HepG2 (cell line): ENCODE measurements around the gene HLF. TPM values are rescaled to one million over a fixed set of nuclear protein-coding genes. Genes with fewer than 3 reads are reported as not detected.

Experiments used
- ARID4A ChIP-seq: sonication (generic); formaldehyde crosslinking; IDR thresholded peaks from 2 replicates; pipeline ENCODE4 v1.5.0; 2020; ENCODE audit warnings: mild to moderate bottlenecking, missing genetic modification reagents, borderline replicate concordance
- FOXM1 ChIP-seq: sonication (generic); formaldehyde crosslinking; IDR thresholded peaks from 2 replicates; pipeline ENCODE4 v1.5.0; 2020; ENCODE audit warnings: missing genetic modification reagents
- GTF3A ChIP-seq: sonication (generic); formaldehyde crosslinking; conservative IDR thresholded peaks from 2 replicates; pipeline ENCODE4 v1.4.0; 2020; ENCODE audit warnings: mild to moderate bottlenecking, missing genetic modification reagents
- MBD4 ChIP-seq: IDR thresholded peaks from 2 replicates; pipeline ENCODE4 v1.6.1; 2012; ENCODE audit warnings: low read length, inconsistent platforms, borderline replicate concordance
- MBNL3 ChIP-seq: fragments of 250-450 bp; sonication (Bioruptor Pico); conservative IDR thresholded peaks from 2 replicates; pipeline ENCODE4 v1.8.0; 2022; ENCODE audit warnings: mild to moderate bottlenecking, inconsistent platforms
- MZF1 ChIP-seq: sonication (generic); formaldehyde crosslinking; IDR thresholded peaks from 2 replicates; pipeline ENCODE4 v1.8.1; 2023; ENCODE audit warnings: mild to moderate bottlenecking, missing genetic modification reagents, borderline replicate concordance
- SAFB2 ChIP-seq: sonication (generic); formaldehyde crosslinking; IDR thresholded peaks from 2 replicates; pipeline ENCODE4 v1.5.1; 2020; ENCODE audit warnings: missing genetic modification reagents, low read depth, mild to moderate bottlenecking, borderline replicate concordance
- SMAD3 ChIP-seq: sonication (generic); formaldehyde crosslinking; IDR thresholded peaks from 2 replicates; pipeline ENCODE4 v1.4.0; 2020; ENCODE audit warnings: missing genetic modification reagents
- TFDP1 ChIP-seq: IDR thresholded peaks from 2 replicates; pipeline ENCODE4 v1.6.1; 2016; ENCODE audit warnings: missing compliant biosample characterization, missing genetic modification reagents, borderline replicate concordance
- TFE3 ChIP-seq: IDR thresholded peaks from 2 replicates; pipeline ENCODE4 v1.6.1; 2016
- U2AF2 ChIP-seq: fragments of 200-400 bp; formaldehyde crosslinking; IDR thresholded peaks from 2 replicates; pipeline ENCODE4 v1.6.1; 2017; ENCODE audit warnings: low read depth, mild to moderate bottlenecking, low read length
- ZBTB1 ChIP-seq: sonication (generic); formaldehyde crosslinking; IDR thresholded peaks from 2 replicates; pipeline ENCODE4 v1.4.0; 2020; ENCODE audit warnings: missing genetic modification reagents, borderline replicate concordance
- ZBTB14 ChIP-seq: sonication (generic); formaldehyde crosslinking; IDR thresholded peaks from 2 replicates; pipeline ENCODE4 v1.4.0; 2020; ENCODE audit warnings: missing genetic modification reagents
- ZFY ChIP-seq: sonication (generic); formaldehyde crosslinking; IDR thresholded peaks from 2 replicates; pipeline ENCODE4 v1.4.0; 2020; ENCODE audit warnings: missing genetic modification reagents
- ZMAT5 ChIP-seq: sonication (generic); formaldehyde crosslinking; IDR thresholded peaks from 2 replicates; pipeline ENCODE4 v1.5.0; 2020; ENCODE audit warnings: mild to moderate bottlenecking, low read depth, missing genetic modification reagents, borderline replicate concordance
- ZNF180 ChIP-seq: sonication (generic); formaldehyde crosslinking; IDR thresholded peaks from 2 replicates; pipeline ENCODE4 v1.4.0; 2020; ENCODE audit warnings: low read depth, missing genetic modification reagents, borderline replicate concordance
- ZNF747 ChIP-seq: sonication (generic); formaldehyde crosslinking; IDR thresholded peaks from 2 replicates; pipeline ENCODE4 v1.8.1; 2023; ENCODE audit warnings: missing genetic modification reagents, mild to moderate bottlenecking, borderline replicate concordance
- ZNF766 ChIP-seq: sonication (generic); formaldehyde crosslinking; IDR thresholded peaks from 2 replicates; pipeline ENCODE4 v1.5.0; 2020; ENCODE audit warnings: missing genetic modification reagents, borderline replicate concordance
- ZNF781 ChIP-seq: sonication (generic); formaldehyde crosslinking; IDR thresholded peaks from 2 replicates; pipeline ENCODE4 v1.5.1; 2020; ENCODE audit warnings: borderline replicate concordance, mild to moderate bottlenecking, missing genetic modification reagents; ENCODE audit errors: not compliant biosample characterization
- ZNF782 ChIP-seq: sonication (generic); formaldehyde crosslinking; IDR thresholded peaks from 2 replicates; pipeline ENCODE4 v1.4.0; 2020; ENCODE audit warnings: missing genetic modification reagents, mild to moderate bottlenecking, borderline replicate concordance
- polyA plus RNA-seq, 8 experiments: library from polyadenylated mRNA; depleted of rRNA in 3 of 8; stranded (reverse) in 7 of 8; unstranded in 1 of 8; fragments of >200 nt; fragmentation: Illumina TruSeq in 4 of 8; extraction: Trizol in 4 of 8; gene quantifications; 2 replicates each; pipeline versions ENCODE4 v1.2.1 to v1.2.3, GENCODE V29; 2011 to 2016; ENCODE audit warnings: low read depth in 4 of 8, missing spikeins in 1 of 8, mixed read lengths in 1 of 8; ENCODE audit not compliant: insufficient read depth in 1 of 8
- total RNA-seq, 5 experiments: library from RNA; depleted of rRNA; stranded (reverse); fragments of >200 nt; fragmentation: Illumina TruSeq; extraction: Trizol; gene quantifications; 2 replicates each; pipeline ENCODE4 v1.2.3, GENCODE V29; 2016; ENCODE audit warnings: low read depth in 1 of 5

HLF gene
- total and polyA plus RNA-seq, 2 of the 13 experiments (the other 11 are each of a cell fraction or from before 2014, with no cell fraction given), result 202 to 346 TPM

GRCh38 chr17:55273579-55274354 lies 9.0 kb downstream of the HLF start (continued):
- TF ChIP-seq ARID4A (peak; percentile 51), TFDP1 (CRISPR knock-in tag) (no peak), MBD4 (peak; percentile 9; the same call in 1 of the 2 replicates), ZBTB1 (CRISPR knock-in tag) (no peak), TFE3 (CRISPR knock-in tag) (0 out of 2 replicates have a peak, but pooled peaks have one; percentile 20), ZNF766 (CRISPR knock-in tag) (no peak), ZMAT5 (no peak), ZNF180 (CRISPR knock-in tag) (no peak), U2AF2 (no peak), ZNF747 (CRISPR knock-in tag) (peak; percentile 78; the same call in 1 of the 2 replicates), ZNF782 (CRISPR knock-in tag) (0 out of 2 replicates have a peak, but pooled peaks have one; percentile 53), ZBTB14 (CRISPR knock-in tag) (no peak), ZNF781 (CRISPR knock-in tag) (no peak), SMAD3 (CRISPR knock-in tag) (no peak), SAFB2 (CRISPR knock-in tag) (no peak), MBNL3 (no peak), FOXM1 (CRISPR knock-in tag) (no peak), MZF1 (CRISPR knock-in tag) (no peak), ZFY (no peak; the same call in 1 of the 2 replicates), GTF3A (CRISPR knock-in tag) (no peak)
